Left lung (tissue), 10 donors: ENCODE data around the gene DST. TPM values are rescaled to one million over a fixed set of nuclear protein-coding genes. Genes with fewer than 3 reads are reported as not detected.

ENCODE experiments used
- ATAC-seq: fragments of 200-7000 bp; cut with Tn5 transposase; one replicate; pipeline ENCODE4 v1.9.1; 2020; ENCODE audit warnings: moderate library complexity
- DNase-seq, 4 donors: peaks; one replicate each; pipeline ENCODE4 v3.0.0-alpha.2; 2013 to 2020
- H3K27ac ChIP-seq, 2 donors: fragments of 200-600 bp; sonication (generic) in 1 of 2; one replicate each; pipeline versions ENCODE4 v1.5.0 to v1.8.0; 2020 to 2021
- H3K27me3 ChIP-seq, 2 donors: fragments of 200-600 bp; sonication (generic) in 1 of 2; one replicate each; pipeline versions ENCODE4 v1.5.0 to v1.8.0; 2020 to 2021
- H3K36me3 ChIP-seq, 2 donors: fragments of 200-600 bp; sonication (generic) in 1 of 2; one replicate each; pipeline versions ENCODE4 v1.5.0 to v1.8.0; 2020 to 2021
- H3K4me1 ChIP-seq, 2 donors: fragments of 200-600 bp; one replicate each; pipeline ENCODE4 v1.8.0; 2021
- H3K4me3 ChIP-seq, 2 donors: fragments of 200-600 bp; sonication (generic) in 1 of 2; one replicate each; pipeline versions ENCODE4 v1.5.0 to v1.8.0; 2020 to 2021; ENCODE audit warnings: mild to moderate bottlenecking in 1 of 2
- H3K9me3 ChIP-seq, 2 donors: fragments of 200-600 bp; sonication (generic) in 1 of 2; one replicate each; pipeline versions ENCODE4 v1.5.0 to v1.8.0; 2020 to 2021
- intact Hi-C, 2 donors: fragments of 100-400 bp; cut with DNase I; formaldehyde crosslinking; loops; one replicate each; pipeline versions ENCODE4 v1.11.2 to v1.14.2; 2022
- polyA plus RNA-seq, 6 donors: library from polyadenylated mRNA; unstranded; fragments of 120-200 nt; gene quantifications; one replicate each; pipeline ENCODE4 v1.2.1, GENCODE V29; 2013; ENCODE audit not compliant: insufficient read length in 6 of 6
- total RNA-seq, 2 donors: library from RNA; stranded (reverse); fragmentation: NEBNext Ultra II Directional; extraction: Animal tissue kit (Norgen Biotek cat#: 25700); gene quantifications; one replicate each; pipeline ENCODE4 v1.2.1, GENCODE V29; 2021
- TF ChIP-seq, protein P1 (sequence below), 2 donors: fragments of 200-600 bp; sonication (generic) in 1 of 2; IDR thresholded peaks; one replicate each; pipeline versions ENCODE4 v1.5.0 to v1.8.0; 2021; ENCODE audit warnings: antibody characterized with exemption in 2 of 2
- donor health status: DM: no; HTN: yes; CAD: no.
- donor health status: DM: no; HTN: no; CAD: no.

DST gene
- total and polyA plus RNA-seq, 8 donors: 290 to 636 (median 504) TPM

DNA sequence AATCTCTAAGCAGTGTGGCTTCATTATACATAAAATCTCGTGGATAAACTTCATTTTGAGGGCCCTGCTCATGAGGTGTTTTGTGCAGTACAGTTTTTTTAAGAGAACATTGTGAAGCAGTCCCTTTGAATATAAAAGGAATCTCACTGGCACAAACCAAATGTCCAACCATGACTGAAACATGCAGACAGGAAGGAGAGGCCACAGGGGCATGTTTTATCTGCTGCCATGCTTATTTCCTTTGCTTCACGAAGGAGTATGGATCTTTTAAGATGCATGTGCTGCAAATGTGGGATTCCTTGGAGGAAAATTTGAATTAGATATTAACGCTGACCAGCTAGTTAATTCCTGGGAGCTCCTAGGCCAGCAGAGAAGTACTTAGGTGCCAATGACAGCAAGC lies 192.3 kb downstream of the DST start:
- TF ChIP-seq, protein P1, sequence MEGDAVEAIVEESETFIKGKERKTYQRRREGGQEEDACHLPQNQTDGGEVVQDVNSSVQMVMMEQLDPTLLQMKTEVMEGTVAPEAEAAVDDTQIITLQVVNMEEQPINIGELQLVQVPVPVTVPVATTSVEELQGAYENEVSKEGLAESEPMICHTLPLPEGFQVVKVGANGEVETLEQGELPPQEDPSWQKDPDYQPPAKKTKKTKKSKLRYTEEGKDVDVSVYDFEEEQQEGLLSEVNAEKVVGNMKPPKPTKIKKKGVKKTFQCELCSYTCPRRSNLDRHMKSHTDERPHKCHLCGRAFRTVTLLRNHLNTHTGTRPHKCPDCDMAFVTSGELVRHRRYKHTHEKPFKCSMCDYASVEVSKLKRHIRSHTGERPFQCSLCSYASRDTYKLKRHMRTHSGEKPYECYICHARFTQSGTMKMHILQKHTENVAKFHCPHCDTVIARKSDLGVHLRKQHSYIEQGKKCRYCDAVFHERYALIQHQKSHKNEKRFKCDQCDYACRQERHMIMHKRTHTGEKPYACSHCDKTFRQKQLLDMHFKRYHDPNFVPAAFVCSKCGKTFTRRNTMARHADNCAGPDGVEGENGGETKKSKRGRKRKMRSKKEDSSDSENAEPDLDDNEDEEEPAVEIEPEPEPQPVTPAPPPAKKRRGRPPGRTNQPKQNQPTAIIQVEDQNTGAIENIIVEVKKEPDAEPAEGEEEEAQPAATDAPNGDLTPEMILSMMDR (IDR thresholded peaks at IDR 0.05): no peak
- DNase-seq: no peak
- Histone ChIP-seq H3K27me3 (no peaks in the 10 kb centered on the region), H3K4me1 (no peaks in the 10 kb centered on the region), H3K9me3 (no peaks in the 10 kb centered on the region), H3K4me3 (no peak overlapping the region), H3K36me3 (no peaks in the 10 kb centered on the region), H3K27ac (no peak overlapping the region)
- intact Hi-C loops: no loop called here
- no peak for ATAC-seq

DNA sequence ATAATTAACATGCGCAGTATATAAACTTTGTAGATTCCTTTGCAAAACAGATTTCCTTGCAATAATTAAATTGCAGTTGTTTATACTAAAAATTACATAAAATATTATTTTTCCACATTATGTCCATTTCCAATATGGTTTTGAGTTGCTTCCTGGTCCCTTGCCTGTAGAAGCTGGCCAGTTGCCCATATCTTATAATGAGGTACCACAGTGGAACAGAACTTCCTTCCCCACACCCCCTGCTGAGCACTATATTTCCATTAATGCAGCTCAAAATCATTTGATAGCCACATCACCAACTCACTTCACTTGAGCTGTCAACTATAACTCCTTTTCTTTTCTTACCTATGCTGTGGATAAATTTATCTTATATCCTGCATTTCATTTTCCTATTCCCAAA lies 194.6 kb downstream of the DST start:
- ATAC-seq (no peak), DNase-seq (peak in 2 of 4 donors; percentile 48 to 62)
- H3K4me1 ChIP-seq: no peaks in the 10 kb centered on the region
- no peaks in the 10 kb centered on the region for H3K27me3 ChIP-seq
- intact Hi-C loops: no loop called here
- TF ChIP-seq, protein P1 (IDR thresholded peaks at IDR 0.05): no peak
- H3K4me3 ChIP-seq: no peak overlapping the region
- H3K27ac ChIP-seq: no peak overlapping the region
- no peaks in the 10 kb centered on the region for H3K36me3 ChIP-seq
- no peaks in the 10 kb centered on the region for H3K9me3 ChIP-seq

DNA sequence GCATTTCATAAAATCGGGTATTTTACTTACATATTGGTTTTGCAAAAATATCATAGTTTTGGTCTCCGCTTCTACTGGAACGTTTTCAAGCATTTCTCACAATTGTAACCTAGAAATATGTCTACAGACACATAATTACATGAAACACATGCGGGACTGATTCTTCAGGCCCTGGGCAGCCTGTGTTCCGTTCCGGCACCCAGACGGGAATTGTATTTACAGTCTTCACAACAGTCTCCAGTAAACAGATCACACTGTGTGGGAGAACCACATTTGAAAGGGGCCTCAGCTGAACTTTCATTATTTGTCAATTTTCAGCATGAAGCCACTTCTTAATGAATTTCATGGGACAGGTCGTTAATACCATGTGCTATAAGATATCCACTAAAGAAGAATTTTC lies 196.9 kb downstream of the DST start:
- Histone ChIP-seq H3K36me3 (no peaks in the 10 kb centered on the region), H3K27me3 (no peaks in the 10 kb centered on the region), H3K27ac (no peak overlapping the region), H3K4me1 (no peaks in the 10 kb centered on the region), H3K4me3 (no peak overlapping the region), H3K9me3 (no peaks in the 10 kb centered on the region)
- peak; percentile 54 for ATAC-seq
- peak in 2 of 4 donors; percentile 65 to 79 for DNase-seq
- intact Hi-C loops: no loop called here
- TF ChIP-seq, protein P1 (IDR thresholded peaks at IDR 0.05): no peak

DNA sequence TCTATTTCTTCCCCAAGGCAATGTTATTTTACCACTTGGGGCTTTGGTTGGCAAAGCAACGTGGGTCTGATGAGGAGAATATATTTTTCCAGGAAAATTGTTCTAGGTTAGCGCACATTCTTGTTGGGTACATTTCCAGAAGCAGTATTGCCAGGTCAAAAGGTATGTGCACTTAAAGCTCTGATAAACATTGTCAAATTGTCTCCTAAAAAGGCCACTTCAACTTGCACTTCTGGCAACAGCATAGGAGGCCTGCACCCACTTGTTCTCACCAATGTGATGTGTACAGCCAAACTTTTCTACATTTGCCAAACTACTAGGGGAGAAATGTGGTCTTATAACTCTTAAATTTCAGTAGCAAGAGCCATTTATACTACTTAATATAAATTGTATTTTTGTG lies 197.8 kb downstream of the DST start:
- Histone ChIP-seq H3K27ac (no peak overlapping the region), H3K4me3 (no peak overlapping the region), H3K36me3 (no peaks in the 10 kb centered on the region), H3K27me3 (no peaks in the 10 kb centered on the region), H3K4me1 (no peaks in the 10 kb centered on the region), H3K9me3 (peaks cover 0 to 5% of the 10 kb centered on the region in 2 donors)
- intact Hi-C loops: no loop called here
- DNase-seq: no peak
- TF ChIP-seq, protein P1 (IDR thresholded peaks at IDR 0.05): no peak
- no peak for ATAC-seq

GRCh38 chr6:56440551-56440981 lies 202.1 kb downstream of the DST start:
- no peaks in the 10 kb centered on the region for H3K27me3 ChIP-seq
- H3K4me1 ChIP-seq: no peaks in the 10 kb centered on the region
- ATAC-seq (no peak), DNase-seq (no peak)
- H3K9me3 ChIP-seq: peaks cover 0 to 12% of the 10 kb centered on the region in 2 donors
- no peak overlapping the region for H3K4me3 ChIP-seq
- TF ChIP-seq, protein P1 (IDR thresholded peaks at IDR 0.05): no peak
- no peaks in the 10 kb centered on the region for H3K36me3 ChIP-seq
- intact Hi-C loops: no loop called here
- H3K27ac ChIP-seq: no peak overlapping the region
